Epidermal melanocyte (primary cell): ENCODE results near the gene HCCS.

Experiments used
- DNase-seq: peaks from one replicate; pipeline ENCODE4 v3.0.0; 2011; ENCODE audit warnings: low spot score; ENCODE audit not compliant: insufficient read length

HCCS gene

DNA sequence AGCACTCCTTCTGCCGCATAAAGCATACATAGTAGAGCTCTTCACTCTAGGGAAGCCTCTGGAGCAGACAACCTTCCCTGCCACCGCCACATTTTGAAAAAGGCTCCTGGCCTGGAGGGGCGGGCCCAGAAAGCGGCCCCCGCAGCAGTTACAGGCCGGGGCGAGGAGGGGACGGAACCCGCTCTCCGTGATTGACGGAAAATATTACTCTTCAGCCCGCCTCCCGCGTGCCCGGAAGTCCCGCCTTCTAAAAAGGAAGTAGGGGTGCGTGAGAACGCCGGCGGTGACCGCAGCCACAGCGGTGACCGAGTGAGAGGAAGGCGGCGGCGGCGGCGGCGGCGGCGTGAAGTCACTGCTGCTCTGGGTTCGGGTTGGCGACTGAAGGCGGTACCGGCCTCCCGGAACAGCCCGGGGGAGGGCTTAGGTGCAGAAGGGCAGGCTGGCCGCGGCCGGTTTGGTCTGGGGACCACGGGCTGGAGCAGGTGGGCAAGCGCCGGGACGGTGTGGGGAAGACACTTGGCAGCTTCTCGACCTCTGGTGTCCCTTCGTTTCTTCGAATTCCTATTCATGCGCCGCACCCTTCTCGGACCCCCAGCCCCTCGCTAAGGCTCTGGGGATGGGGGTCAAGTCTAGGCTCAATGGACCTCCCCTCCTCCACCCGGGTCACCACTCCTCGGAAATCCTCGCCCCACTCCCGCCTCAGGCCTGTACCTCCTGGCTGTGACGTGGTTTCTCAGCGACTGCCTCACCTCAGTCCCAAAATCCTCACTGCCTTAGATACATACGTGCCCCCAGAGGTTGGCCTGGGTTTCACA, at the start of gene HCCS:
TSS of gene HCCS (plus strand) at position 296 of the 815 bp plus-strand sequence. CDS start 729 bp downstream, outside the sequence.
- DNase-seq = peak; percentile 29

DNA sequence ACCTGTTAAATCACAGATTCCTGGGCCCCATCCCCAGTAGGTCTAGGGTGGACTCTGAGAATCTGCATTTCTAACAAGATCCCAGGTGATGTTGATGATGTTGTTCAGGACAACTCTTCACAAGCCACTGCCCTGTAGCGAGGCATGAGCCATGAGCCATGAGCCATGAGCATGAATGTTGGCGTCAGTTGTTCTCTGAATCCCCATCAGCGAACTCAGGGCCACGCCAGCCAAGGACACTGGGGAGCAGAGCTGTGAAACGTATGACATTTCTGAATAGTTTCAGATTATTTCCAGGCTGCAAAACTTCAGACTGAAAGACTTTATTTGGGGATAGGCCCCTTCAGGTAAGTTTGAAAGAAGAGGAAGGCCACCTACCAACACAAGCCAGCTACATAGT, 46.9 kb upstream of the HCCS start:
- DNase-seq = no peak

DNA sequence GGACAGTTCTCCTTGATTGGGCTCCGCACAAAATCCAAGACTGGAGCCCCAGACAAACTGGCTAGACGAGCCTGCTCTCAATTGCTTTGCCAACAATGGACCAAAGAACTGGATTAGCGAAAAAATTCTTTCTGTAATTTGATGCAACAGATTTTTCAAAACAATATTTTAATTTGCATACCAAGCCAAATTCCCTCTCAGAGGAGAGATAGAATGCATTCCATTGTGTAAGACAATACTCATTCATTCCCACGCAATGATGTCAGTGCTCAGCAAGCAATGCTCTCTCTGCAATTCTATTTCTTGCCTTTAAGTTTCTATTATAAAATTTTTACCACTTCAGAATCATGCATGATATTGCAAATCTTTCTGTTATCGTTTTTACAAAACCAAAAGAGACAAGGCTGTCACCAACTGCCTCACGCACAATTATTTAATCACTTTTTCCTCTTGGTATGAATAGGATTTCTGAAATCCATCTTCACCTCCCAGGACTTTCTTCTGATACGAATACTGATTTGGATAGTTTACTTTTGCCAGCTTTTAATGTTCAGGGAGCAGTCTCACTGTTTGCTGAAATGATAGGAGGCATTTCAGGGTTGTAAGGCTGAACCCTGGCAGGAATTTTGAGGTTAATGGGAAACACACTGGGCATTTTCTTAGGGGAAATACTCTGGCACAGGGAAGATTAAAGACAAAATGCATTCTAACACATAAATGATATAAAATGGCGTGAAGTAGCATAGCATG, 46.1 kb upstream of the HCCS start:
- no peak for DNase-seq

DNA sequence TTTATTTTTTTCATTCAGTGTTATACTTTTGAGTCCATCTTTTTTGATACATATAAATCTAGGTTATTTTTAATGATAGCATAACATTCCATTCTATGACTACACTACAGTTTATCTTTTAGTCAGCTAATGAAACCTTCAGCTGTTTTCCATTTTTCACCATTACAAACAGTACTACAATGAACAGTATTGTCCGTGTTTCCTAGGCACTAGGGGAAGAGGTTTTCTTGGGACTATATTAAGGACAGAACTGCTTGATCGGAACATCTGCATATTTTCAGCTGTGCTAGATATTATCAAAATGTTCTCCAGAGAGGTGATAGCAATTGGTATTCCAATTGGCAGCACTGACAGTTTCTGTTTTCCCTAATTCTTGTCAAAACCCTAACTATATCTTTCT, 44.3 kb upstream of the HCCS start:
- DNase-seq = no peak

DNA sequence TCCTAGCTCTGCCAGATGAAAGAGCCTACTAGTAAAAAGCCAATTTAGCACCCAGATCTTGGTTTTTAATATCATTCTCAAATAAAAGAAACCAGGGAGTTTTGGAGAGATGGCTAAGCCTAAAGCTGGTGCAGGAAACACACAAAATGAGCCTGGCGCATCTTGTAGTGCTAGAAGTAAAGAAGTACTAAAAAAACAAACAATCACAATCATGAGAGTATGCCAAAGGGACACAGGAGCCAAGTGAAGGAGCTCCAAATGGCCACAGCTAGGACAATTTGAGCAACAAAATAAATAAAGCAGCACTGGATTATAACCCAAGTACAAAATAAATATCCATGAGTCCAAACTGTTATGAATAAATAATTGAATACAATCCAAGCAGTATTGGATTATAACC, 37.8 kb upstream of the HCCS start:
- no peak for DNase-seq

DNA sequence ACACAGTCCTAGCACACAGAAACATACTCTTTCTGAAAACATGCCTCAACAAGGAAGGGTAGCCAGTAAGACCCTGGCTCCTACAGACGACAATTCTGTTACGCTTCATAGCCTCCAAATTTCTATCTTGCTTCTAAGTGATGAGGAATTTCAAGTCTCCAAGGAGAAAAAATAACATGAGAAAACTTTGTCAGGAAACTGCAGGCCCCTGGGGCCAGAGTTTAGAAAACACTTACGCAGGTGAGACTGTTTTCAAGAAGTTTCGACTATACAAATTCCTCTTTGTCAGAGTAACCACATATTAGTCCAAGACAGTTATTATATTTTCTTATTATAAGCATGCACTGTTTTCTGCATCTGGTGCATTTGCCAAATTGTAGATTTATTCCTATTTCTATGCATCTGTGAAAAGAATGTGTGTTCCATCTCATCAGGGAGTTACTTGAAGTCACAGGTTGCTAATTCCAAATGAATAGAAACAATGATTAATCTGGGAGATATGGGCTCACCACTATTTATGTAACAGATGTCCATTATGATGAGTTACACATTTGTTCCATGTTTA, 30.3 kb upstream of the HCCS start:
- no peak for DNase-seq

DNA sequence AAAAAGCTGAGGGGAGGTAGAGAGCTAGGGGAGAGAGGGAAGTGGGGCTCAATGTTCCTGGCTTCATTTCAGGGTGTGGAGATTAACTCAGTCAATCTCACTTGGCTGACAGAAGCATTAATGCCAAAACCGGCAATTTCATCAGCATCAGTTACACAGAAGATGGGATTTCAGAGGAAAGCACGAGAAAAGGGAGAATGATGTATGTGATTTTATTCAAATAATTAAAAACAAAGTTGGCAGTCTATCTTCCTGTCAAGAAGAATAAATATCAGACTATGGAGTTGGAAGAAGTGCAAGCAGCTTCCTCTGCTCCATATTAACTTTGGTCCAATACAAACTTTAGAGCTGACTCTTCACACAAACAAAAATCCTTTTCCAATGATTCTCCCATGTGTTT, 29.6 kb upstream of the HCCS start:
- DNase-seq = no peak

DNA sequence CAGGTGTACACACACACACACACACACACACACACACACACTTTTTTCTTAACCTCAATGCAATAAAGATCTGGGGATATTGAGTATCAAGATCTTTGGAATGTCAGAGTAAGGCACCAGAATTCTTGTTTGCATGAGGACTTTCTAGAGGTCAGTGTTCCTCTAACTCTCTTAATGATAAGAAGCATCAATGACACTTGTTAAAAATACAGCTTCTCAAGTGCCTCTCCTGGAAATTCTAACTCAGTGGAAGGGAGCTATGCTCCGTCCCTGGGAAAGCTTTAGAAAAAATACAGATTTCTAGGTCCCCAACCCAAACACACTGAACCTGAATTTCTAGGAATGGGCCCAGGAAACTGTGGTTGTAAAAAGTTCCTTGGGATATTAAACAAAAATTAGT, 25.8 kb upstream of the HCCS start:
- no peak for DNase-seq

DNA sequence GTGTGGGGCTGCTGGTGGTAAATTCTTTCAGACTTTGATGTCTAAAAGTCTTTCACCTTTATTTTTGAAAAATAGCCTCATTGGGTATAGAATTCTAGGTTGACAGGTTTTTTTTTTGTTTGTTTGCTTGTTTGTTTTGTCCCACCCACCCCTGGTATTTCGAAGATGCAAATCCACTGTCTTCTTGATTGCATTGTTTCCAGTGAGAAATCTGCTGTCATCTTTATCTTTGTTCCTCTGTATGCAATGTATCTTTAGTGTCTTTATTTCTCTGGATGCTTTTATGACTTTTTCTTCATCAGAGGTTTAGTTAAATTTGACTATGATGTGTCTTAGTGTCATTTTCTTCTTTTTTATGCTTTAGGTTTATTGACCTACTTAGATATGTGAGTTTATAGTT, 21.3 kb upstream of the HCCS start:
- no peak for DNase-seq

DNA sequence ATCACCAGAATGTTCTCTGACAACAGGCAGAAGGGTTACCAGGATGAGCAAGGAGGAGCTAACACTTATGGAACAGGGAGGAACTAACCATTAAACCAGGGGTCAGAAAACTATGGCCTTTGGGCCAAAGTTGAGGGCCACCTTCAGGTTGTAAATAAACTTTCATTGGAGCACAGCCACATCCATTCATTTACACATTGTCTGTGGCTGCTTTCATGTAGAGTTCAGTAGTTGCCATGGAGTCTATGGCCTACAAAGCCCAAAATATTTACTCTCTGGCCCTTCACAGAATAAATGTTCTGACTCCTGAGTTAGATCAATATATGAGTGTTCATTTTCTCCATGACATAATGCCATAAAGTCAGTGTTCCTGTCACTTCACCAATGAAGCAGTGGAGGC, 13.2 kb upstream of the HCCS start:
- no peak for DNase-seq

DNA sequence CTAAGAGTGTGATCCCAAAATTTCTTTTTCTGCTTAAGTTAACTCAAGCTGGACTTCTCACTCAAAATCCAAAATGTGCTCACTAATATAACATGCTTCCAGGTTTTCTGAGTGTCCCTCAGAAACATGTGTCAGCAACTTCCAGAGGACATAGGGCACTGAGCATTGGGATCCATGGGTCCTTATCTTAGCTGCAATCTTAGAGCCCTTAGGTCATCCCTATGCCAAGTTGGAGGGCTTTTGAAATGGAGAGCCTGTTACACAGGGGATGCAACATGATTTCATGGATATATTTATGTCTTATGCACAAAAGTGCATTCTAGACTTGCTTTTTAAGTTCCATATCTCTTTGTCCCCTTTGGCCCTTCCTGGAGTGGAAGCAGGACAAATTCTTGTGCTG, 11.7 kb upstream of the HCCS start:
- no peak for DNase-seq

DNA sequence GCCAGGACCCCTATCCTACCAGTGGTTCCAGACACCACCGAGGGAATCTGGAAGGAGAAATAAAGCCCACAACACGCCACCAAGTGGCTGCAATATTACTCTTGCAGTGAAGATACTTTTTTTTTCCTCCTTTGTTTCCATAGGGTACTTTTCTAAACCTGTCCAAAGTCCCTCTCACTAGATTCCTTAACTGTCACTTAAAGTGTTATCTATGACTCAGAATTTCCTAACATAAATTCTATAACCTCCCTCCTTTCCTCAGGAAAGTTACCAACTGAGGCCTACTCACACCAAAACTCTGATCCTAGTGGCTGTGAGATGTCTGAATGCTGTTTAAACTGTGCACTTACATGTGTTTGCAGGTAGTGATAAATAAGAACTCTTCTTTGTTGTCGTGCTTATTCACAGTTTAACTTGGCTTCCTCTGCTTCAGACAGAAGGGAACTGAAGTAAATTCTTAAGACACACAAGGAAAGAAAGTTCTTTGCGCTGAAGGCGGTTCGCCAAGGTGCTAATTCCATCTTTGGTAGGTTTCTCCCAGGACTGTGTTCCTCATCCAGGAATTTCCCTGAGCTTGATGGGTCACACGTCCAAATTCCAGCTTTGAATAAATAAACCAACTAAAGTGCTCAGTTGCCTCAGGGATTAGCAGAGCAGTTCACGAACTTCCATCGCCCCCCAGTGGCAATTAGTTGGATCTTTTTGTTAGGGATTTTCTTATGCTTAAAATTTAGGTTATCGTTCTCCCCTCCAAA, 10.7 kb upstream of the HCCS start:
- peak; percentile 19 for DNase-seq

DNA sequence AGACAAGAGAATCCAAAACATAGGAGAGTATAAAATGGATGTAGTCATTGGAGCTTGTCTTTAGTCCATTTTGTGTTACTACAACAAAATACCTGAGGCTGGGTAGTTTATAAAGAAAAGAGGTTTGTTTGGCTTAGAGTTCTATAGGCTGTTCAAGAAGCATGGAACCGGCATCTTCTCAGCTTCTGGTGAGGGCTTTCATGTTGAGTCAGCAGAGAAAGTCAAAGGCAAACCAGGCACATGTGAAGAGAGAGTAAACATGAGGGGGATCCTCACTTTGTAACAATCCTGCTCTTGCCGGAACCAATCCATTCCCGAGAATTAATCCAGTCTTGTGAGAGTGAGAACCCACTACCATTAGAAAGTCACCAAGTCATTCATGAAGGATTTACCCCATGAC, 8.1 kb upstream of the HCCS start:
- no peak for DNase-seq

DNA sequence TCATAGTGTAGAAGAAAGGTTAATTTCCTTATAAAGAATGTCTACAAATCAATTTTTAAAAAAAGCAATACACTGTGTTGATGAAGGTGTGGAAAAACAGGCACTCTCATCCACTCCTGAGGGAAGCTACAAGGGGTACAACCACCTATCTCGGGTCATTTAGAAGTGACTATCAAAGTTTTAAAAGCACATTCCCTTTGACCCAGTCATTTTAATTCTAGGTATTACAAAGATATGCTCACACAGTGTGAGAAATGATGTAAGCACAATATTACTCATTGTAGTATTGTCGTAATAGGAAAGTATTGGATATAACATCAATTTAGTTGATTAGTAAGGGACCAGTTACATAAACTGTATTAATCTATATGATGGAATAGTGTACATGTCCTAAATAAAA, 7.4 kb upstream of the HCCS start:
- no peak for DNase-seq

DNA sequence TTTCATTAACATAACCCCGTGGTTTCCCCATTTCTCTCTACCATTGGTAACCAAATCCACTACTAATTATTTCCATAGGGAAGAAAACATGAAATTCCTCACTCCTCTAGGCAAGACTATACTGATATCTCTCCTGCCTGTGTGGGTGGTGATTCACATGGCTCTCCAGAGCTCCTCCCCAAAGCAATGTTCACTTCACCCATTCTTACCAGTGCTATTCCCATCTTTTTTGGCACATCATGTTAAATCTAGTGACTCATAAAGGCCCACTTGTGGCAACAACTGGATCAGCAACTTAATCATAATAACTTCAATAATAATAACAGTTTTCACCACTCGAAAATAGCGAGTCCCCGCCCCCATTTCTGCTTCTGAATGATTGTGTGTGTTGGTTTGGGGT, 6.1 kb upstream of the HCCS start:
- DNase-seq = no peak

DNA sequence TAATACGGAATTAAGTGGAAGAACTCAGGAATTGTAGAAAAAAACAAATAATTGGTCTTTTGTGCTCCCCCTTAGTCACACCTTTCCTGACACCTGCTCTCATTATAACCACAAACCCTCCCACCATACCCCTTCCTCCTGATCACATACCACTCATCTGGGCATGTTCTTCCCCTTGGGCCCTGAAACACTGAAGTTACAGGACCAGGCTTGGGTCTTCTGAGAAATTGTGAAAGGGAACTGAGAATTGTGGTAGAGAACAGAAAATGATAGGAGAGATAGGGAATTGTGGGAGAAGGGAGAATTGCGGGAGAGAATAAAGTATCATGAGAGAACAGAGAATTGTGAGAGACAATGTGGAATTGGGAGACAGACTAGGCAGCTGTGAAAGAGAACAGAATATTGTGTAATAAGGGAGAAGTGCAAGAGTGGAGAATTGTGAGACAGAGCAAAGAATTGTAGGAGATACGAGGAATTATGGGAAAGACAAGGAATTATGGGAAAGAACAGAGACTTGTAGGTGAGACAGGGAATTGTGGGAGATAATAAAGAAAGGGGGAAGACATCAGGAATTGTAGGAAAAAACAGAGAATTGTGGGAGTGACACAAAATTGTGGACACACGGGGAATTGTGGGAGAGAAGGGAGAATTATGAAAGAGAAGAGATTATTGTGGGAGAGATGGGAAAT, 2.7 kb upstream of the HCCS start:
- DNase-seq = no peak

DNA sequence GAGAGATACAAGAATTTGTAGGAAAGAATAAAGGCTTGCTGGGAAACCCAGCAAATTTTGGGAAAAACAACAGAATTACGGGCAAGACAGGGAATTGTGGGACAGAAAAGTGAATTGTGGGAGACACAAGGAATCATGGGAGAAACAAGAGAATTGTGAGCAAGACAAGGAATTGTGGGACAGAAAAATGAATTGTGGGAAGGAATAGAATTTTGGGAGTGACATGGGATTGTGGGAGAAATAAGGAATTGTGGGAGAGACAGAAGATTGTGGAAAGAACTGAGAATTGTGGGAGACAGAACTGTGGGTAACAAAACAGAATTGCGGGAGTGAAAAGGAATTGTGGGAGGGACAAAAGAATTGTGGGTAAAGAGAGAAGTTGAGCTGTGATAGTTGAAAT, 1.2 kb upstream of the HCCS start:
- no peak for DNase-seq

DNA sequence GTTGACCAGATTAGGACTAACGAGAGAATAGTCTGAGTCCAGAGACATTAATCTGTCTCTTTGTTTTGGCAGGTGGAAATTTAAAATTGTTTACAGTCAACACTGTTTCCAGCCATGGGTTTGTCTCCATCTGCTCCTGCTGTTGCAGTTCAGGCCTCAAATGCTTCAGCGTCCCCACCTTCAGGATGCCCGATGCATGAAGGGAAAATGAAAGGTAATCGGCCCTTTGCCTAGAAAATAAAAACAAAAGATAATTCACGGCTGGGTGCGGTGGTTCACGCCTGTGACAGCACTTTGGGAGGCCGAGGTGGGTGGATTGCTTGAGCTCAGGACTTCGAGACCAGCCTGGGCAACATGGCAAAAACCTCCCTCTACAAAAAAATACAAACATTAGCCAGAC, 815 bp downstream of the HCCS start:
- no peak for DNase-seq

DNA sequence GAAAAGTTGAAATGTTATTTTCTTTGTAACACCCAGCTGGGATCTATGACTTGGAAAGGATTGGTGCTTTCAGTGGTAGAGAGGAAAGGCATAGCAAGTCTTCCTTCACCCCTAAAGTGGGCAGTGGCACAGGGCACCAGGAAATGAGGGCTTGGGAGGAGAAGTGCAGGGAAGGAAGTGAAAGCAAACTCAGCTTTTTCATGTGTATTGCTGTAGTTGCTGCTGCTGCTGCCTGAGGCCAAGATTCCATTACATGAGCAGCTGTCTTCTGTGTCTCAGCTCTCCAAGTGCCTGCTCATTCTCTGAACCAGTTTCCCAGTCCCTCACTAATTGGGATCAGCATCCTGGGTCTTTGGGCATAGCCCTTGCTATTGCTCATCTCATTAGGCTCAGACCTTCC, 2.6 kb downstream of the HCCS start:
- no peak for DNase-seq

DNA sequence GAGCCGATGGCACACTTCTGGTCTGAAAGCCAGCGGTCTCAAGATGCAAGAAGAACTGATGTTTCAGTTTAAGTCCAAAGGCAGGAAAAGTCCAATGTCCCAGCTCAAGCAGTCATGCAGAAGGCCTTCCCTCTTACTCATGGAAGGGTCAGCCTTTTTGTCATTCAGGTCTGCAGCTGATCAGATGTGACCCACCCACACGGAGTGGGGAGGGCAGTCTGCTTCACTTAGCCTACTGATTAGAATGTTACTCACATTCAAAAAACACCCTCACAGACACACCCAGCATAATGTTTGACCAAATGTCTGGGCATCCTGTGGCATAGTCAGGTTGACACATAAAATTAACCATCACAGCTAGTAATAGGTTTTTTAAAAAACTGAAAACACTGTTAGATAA, 6.6 kb downstream of the HCCS start:
- no peak for DNase-seq

DNA sequence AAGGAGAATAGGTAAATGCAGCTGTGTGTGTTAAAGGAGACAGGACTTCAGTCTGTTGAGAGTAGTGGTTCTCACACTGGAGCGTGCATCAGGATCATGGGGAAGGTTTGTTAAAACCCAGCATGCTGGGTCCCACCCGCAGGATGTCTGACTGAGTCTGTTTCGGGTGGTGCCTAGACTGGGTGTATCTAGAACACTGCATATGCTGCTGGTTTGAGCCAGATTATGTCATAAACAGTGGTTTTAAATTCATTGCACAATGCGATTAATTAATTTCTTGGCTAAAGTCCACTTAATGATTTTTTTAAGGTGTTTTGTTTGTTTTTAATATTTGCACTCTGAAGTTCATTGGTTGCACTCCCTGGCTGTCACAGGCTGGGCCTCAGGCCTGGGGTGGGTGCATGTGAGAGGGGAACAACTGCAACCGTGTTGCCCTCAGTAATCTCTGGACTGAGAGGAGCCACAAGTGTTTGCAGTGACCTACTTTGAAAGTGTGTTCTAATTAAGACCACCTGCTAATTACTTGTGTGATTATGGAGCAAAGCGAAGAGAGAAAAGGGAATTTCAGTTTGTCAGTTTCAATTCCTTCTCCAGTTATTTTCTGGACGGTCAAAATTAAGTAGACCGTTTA, 8.3 kb downstream of the HCCS start:
- DNase-seq = no peak
